H1 (cell line): ENCODE data around the gene MANSC4. TPM values are rescaled to one million over a fixed set of nuclear protein-coding genes. Genes with fewer than 3 reads are reported as not detected.

Experiments
- CTCF ChIA-PET: fragments of 300-600 bp; sonication (Branson Sonifier 250); formaldehyde crosslinking; loops from one replicate; lab custom pipeline; 2021; ENCODE audit not compliant: partially characterized antibody; lab: Charles Lee
- POLR2A ChIA-PET: fragments of 300-600 bp; sonication (Branson Sonifier 250); formaldehyde crosslinking; loops from one replicate; lab custom pipeline; 2021; ENCODE audit warnings: inconsistent platforms; ENCODE audit not compliant: partially characterized antibody; lab: Charles Lee
- DNase-seq, 2 experiments: peaks; one replicate each; pipeline versions ENCODE4 v3.0.0 to v3.0.0-alpha.2; 2010 to 2022; ENCODE audit warnings: low spot score in 2 of 2, low read depth in 1 of 2, mixed read lengths in 1 of 2
- FAIRE-seq: peaks from 2 replicates; lab custom pipeline; 2011; peaks lifted over from hg19 to GRCh38; lab: Jason Lieb, UNC
- H2AFZ ChIP-seq: 2 replicates; pipeline ENCODE4 v1.8.1; 2012; ENCODE audit warnings: low read length, inconsistent platforms
- H2AK5ac ChIP-seq: 2 replicates; pipeline ENCODE4 v1.6.1; 2013; ENCODE audit warnings: low read depth, low read length
- H2BK120ac ChIP-seq: replicated peaks from 2 replicates; pipeline ENCODE3; 2013; ENCODE audit warnings: low read depth, low read length, inconsistent platforms
- H2BK12ac ChIP-seq: 2 replicates; pipeline ENCODE4 v1.6.1; 2013; ENCODE audit warnings: low read depth, low read length
- H2BK15ac ChIP-seq: 2 replicates; pipeline ENCODE4 v1.6.1; 2013; ENCODE audit warnings: low read length
- H2BK20ac ChIP-seq: 2 replicates; pipeline ENCODE4 v1.6.1; 2013; ENCODE audit warnings: low read length
- H2BK5ac ChIP-seq: 2 replicates; pipeline ENCODE4 v1.6.1; 2013; ENCODE audit warnings: low read depth, low read length
- H3K14ac ChIP-seq: 2 replicates; pipeline ENCODE4 v1.6.1; 2013; ENCODE audit warnings: inconsistent platforms; ENCODE audit not compliant: insufficient read length
- H3K18ac ChIP-seq: 2 replicates; pipeline ENCODE4 v1.6.1; 2013; ENCODE audit warnings: low read length; ENCODE audit errors: extremely low read depth
- H3K23ac ChIP-seq: 2 replicates; pipeline ENCODE4 v1.6.1; 2013; ENCODE audit warnings: inconsistent platforms; ENCODE audit not compliant: insufficient read length
- H3K23me2 ChIP-seq: 2 replicates; pipeline ENCODE4 v1.6.1; 2013; ENCODE audit warnings: low read depth, low read length
- H3K27ac ChIP-seq: 2 replicates; pipeline ENCODE4 v1.6.1; 2011; ENCODE audit warnings: low read depth, low read length, inconsistent platforms
- H3K27me3 ChIP-seq, 4 experiments: replicated peaks in 1 of 4; 1 replicate in 1 of 4; 2 replicates in 3 of 4; pipeline versions ENCODE4 v1.6.1 to v1.8.1; 2011 to 2013; ENCODE audit warnings: low read length in 3 of 4, mild to moderate bottlenecking in 3 of 4, inconsistent platforms in 2 of 4, mixed read lengths in 2 of 4, moderate library complexity in 1 of 4; ENCODE audit not compliant: control insufficient read depth in 3 of 4, insufficient read depth in 3 of 4; ENCODE audit errors: extremely low read depth in 1 of 4
- H3K36me3 ChIP-seq, 4 experiments: 2 replicates each; pipeline versions ENCODE4 v1.6.1 to v1.8.1; 2011 to 2013; ENCODE audit warnings: mild to moderate bottlenecking in 4 of 4, low read length in 3 of 4, moderate library complexity in 2 of 4, control low read depth in 1 of 4, inconsistent platforms in 1 of 4; ENCODE audit not compliant: insufficient read depth in 4 of 4, control insufficient read depth in 2 of 4
- H3K4ac ChIP-seq: replicated peaks from 2 replicates; pipeline ENCODE3; 2013; ENCODE audit warnings: low read length, low read depth, mixed read lengths, inconsistent platforms; ENCODE audit not compliant: insufficient read length
- H3K4me1 ChIP-seq, 4 experiments: replicated peaks in 1 of 4; 1 replicate in 1 of 4; 2 replicates in 3 of 4; pipeline versions ENCODE4 v1.6.1 to v1.8.1; 2011 to 2013; ENCODE audit warnings: low read length in 3 of 4, inconsistent platforms in 2 of 4, mixed read lengths in 1 of 4; ENCODE audit not compliant: insufficient read depth in 4 of 4, control insufficient read depth in 3 of 4
- H3K4me2 ChIP-seq, 2 experiments: 2 replicates each; pipeline versions ENCODE4 v1.6.1 to v1.8.1; 2011 to 2013; ENCODE audit warnings: low read depth in 2 of 2, low read length in 2 of 2, control low read depth in 1 of 2, inconsistent platforms in 1 of 2, mild to moderate bottlenecking in 1 of 2; ENCODE audit not compliant: insufficient read depth in 1 of 2
- H3K4me3 ChIP-seq, 4 experiments: fragments of 200-600, 300-600 bp in 1 of 4; sonication (generic), shearing (Covaris generic), sonication (Bioruptor Twin) in 1 of 4; 2 replicates each; pipeline versions ENCODE4 v1.5.1 to v1.8.1; 2011 to 2016; ENCODE audit warnings: low read length in 4 of 4, low read depth in 3 of 4, control low read depth in 2 of 4, inconsistent platforms in 2 of 4, mild to moderate bottlenecking in 2 of 4, mixed read lengths in 1 of 4, moderate library complexity in 1 of 4; ENCODE audit not compliant: insufficient read depth in 2 of 4; ENCODE audit errors: extremely low read depth in 1 of 4
- H3K56ac ChIP-seq: replicated peaks from 2 replicates; pipeline ENCODE3; 2013; ENCODE audit warnings: low read depth, mild to moderate bottlenecking, mixed read lengths, low read length, inconsistent platforms; ENCODE audit not compliant: insufficient read length
- H3K79me1 ChIP-seq: 2 replicates; pipeline ENCODE4 v1.6.1; 2013; ENCODE audit warnings: low read depth, low read length, control low read depth
- H3K79me2 ChIP-seq, 2 experiments: 2 replicates each; pipeline versions ENCODE4 v1.6.1 to v1.8.1; 2012 to 2013; ENCODE audit warnings: low read length in 2 of 2, mild to moderate bottlenecking in 2 of 2, inconsistent platforms in 1 of 2; ENCODE audit not compliant: insufficient read depth in 2 of 2, control insufficient read depth in 1 of 2
- H3K9ac ChIP-seq, 4 experiments: replicated peaks in 1 of 4; 1 replicate in 1 of 4; 2 replicates in 3 of 4; pipeline versions ENCODE4 v1.6.1 to v1.8.1; 2011 to 2013; ENCODE audit warnings: low read depth in 3 of 4, low read length in 3 of 4, control low read depth in 2 of 4, mild to moderate bottlenecking in 2 of 4, moderate library complexity in 2 of 4, inconsistent platforms in 1 of 4; ENCODE audit errors: extremely low read depth in 1 of 4
- H3K9me3 ChIP-seq, 2 experiments: 2 replicates each; pipeline versions ENCODE4 v1.6.1 to v1.8.1; 2012 to 2013; ENCODE audit warnings: mild to moderate bottlenecking in 2 of 2, moderate library complexity in 2 of 2, control low read depth in 1 of 2, inconsistent platforms in 1 of 2, low read depth in 1 of 2, low read length in 1 of 2, mixed read lengths in 1 of 2; ENCODE audit not compliant: insufficient read depth in 2 of 2
- H4K20me1 ChIP-seq, 2 experiments: replicated peaks in 1 of 2; 2 replicates each; pipeline versions ENCODE3 to v1.8.1; 2011 to 2013; ENCODE audit warnings: inconsistent platforms in 2 of 2, low read length in 2 of 2, mild to moderate bottlenecking in 1 of 2; ENCODE audit not compliant: insufficient read depth in 2 of 2, control insufficient read depth in 1 of 2
- H4K5ac ChIP-seq: 2 replicates; pipeline ENCODE4 v1.6.1; 2013; ENCODE audit warnings: low read length, low read depth, mixed read lengths, inconsistent platforms; ENCODE audit not compliant: insufficient read length
- H4K8ac ChIP-seq: 2 replicates; pipeline ENCODE4 v1.8.0; 2013; ENCODE audit warnings: mild to moderate bottlenecking, moderate library complexity, low read length, inconsistent platforms; ENCODE audit not compliant: insufficient read depth; ENCODE audit errors: extremely low read depth
- H4K91ac ChIP-seq: replicated peaks from 2 replicates; pipeline ENCODE3; 2013; ENCODE audit warnings: low read length, mixed read lengths, inconsistent platforms; ENCODE audit not compliant: insufficient read length
- BACH1 ChIP-seq: IDR thresholded peaks from 2 replicates; pipeline ENCODE4 v1.6.1; 2012; ENCODE audit warnings: low read length, improper control_type of control experiment
- CBX8 ChIP-seq: fragments of 300-800, 300-1000 bp; sonication (generic); IDR thresholded peaks from 2 replicates; pipeline ENCODE4 v1.7.1; 2016; ENCODE audit warnings: low read depth, low read length, borderline replicate concordance
- CREB1 ChIP-seq: IDR thresholded peaks from 2 replicates; pipeline ENCODE4 v1.6.1; 2012; ENCODE audit warnings: inconsistent platforms
- HDAC6 ChIP-seq: IDR thresholded peaks from one replicate; pipeline ENCODE4 v1.7.1; 2012; ENCODE audit warnings: low read depth, mild to moderate bottlenecking, inconsistent platforms, low read length, moderate library complexity
- JUND ChIP-seq: IDR thresholded peaks from 2 replicates; pipeline ENCODE4 v1.6.1; 2011; ENCODE audit warnings: mild to moderate bottlenecking, improper control_type of control experiment, low read length
- KDM1A ChIP-seq: fragments of 200-600, 300-600 bp; sonication (generic); IDR thresholded peaks from 2 replicates; pipeline ENCODE4 v1.7.1; 2016; ENCODE audit warnings: mild to moderate bottlenecking, low read length, borderline replicate concordance
- RBBP5 ChIP-seq: IDR thresholded peaks from 2 replicates; pipeline ENCODE4 v1.7.1; 2012; ENCODE audit warnings: low read depth, mild to moderate bottlenecking, inconsistent platforms, low read length, moderate library complexity, borderline replicate concordance
- TBP ChIP-seq: IDR thresholded peaks from 2 replicates; pipeline ENCODE4 v1.6.1; 2011; ENCODE audit warnings: low read depth, low read length, improper control_type of control experiment
- YY1 ChIP-seq: IDR thresholded peaks from 2 replicates; pipeline ENCODE4 v1.6.1; 2011; ENCODE audit warnings: low read depth, mild to moderate bottlenecking, low read length
- WGBS, 2 experiments: shearing (Covaris generic) in 1 of 2; methylation state at CpG; one replicate each; pipeline versions ENCODE4 v1.1.6 to v1.1.7; 2013 to 2015; ENCODE audit warnings: low lambda C conversion rate in 2 of 2, mixed read lengths in 2 of 2, inconsistent platforms in 1 of 2, low coverage in 1 of 2, missing lambda C conversion rate in 1 of 2; ENCODE audit not compliant: insufficient replicate concordance in 2 of 2, insufficient coverage in 1 of 2, insufficient read length in 1 of 2; ENCODE audit errors: extremely low coverage in 1 of 2, missing lambda C conversion rate in 1 of 2; 5-methylcytosine and 5-hydroxymethylcytosine counted together
- polyA plus RNA-seq, 7 experiments: library from polyadenylated mRNA; depleted of rRNA in 3 of 7; stranded (reverse) in 5 of 7; unstranded in 2 of 7; fragments of >200 nt in 5 of 7; fragments of 200-250 nt in 2 of 7; gene quantifications; 1 replicate in 5 of 7; 2 replicates in 1 of 7; 4 replicates in 1 of 7; pipeline versions ENCODE4 v1.2.1 to v1.2.3, GENCODE V29; 2011 to 2013; ENCODE audit warnings: missing spikeins in 2 of 7, mixed read lengths in 2 of 7
- total RNA-seq: library from RNA; stranded (reverse); fragmentation: NEBNext Ultra II Directional; extraction: Animal tissue kit (Norgen Biotek cat#: 25700); gene quantifications from 2 replicates; pipeline ENCODE4 v1.2.1, GENCODE V29; 2021

Gene MANSC4
- total and polyA plus RNA-seq, 2 of the 8 experiments (the other 6 are each of a cell fraction or from before 2014, with no cell fraction given) = not detected

DNA sequence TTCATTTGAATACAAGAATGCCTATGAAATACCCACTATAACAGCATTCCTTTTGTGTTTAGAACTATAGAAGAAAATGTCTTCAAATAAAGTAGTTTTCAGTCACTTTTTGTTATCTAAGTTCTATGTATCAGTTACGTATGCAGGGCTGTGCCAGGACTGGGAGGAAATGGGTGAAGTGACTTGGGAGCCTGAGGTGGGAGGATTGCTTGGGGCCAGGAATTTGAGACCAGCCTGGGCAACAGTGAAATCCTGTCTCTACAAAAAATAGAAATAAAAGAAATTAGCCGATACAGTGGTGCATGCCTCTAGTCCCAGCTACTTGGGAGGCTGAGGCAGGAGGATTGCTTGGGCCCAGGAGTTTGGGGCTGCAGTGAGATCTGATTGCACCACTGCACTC lies 22.9 kb upstream of the MANSC4 start:
- Histone ChIP-seq H3K56ac (no peak overlapping the region), H3K14ac (no peak overlapping the region), H3K79me1 (no peaks in the 10 kb centered on the region), H3K4me3 (no peak overlapping the region), H2BK15ac (no peak overlapping the region), H4K20me1 (no peaks in the 10 kb centered on the region), H4K91ac (no peak overlapping the region), H2BK5ac (no peak overlapping the region), H3K9me3 (no peaks in the 10 kb centered on the region), H2BK20ac (no peak overlapping the region), H4K5ac (no peak overlapping the region), H3K9ac (no peak overlapping the region), H3K79me2 (no peaks in the 10 kb centered on the region), H3K4me2 (no peak overlapping the region), H3K23ac (no peak overlapping the region), H3K27ac (no peak overlapping the region), H2AK5ac (no peak overlapping the region), H3K36me3 (peaks cover 2 to 17% (median 6%) of the 10 kb centered on the region in 4 experiments; a peak in 7 of 8 replicates), H3K4ac (no peak overlapping the region), H4K8ac (no peak overlapping the region), H3K4me1 (no peaks in the 10 kb centered on the region), H2AFZ (no peak overlapping the region), H3K18ac (no peak overlapping the region), H3K23me2 (no peaks in the 10 kb centered on the region), H3K27me3 (no peaks in the 10 kb centered on the region), H2BK12ac (no peak overlapping the region), H2BK120ac (no peak overlapping the region)
- CTCF ChIA-PET = interaction anchor here (1.5 kb wide), 1 partner anchor 138 kb away, joined by 3 read pairs; no protein-coding TSS in a partner anchor
- FAIRE-seq (no peak), DNase-seq (no peak)
- WGBS, 2 experiments = 83% methylated on average over 2 of the region's 2 CpGs; no CpG with 5 or more reads in 1 of the 2 experiments
- POLR2A ChIA-PET = interaction anchor here (1.0 kb wide), 1 partner anchor 43 kb away, joined by 3 read pairs; no protein-coding TSS in a partner anchor
- TF ChIP-seq JUND = no peak
- TF ChIP-seq KDM1A = no peak
- no peak for TF ChIP-seq CBX8
- no peak for TF ChIP-seq CREB1
- no peak for TF ChIP-seq HDAC6
- no peak for TF ChIP-seq BACH1
- TF ChIP-seq RBBP5 = no peak
- no peak for TF ChIP-seq YY1
- TF ChIP-seq TBP = no peak
